Stimulated activated CD8-positive, alpha-beta memory T cell treated with anti-CD3 and anti-CD28 coated beads, Interleukin-7, amount 100 ng/mL, for 24 hours (primary cell): ENCODE data around the gene SDCBP2.
A peak's percentile ranks its signal among the peaks of the same experiment; 100 is the strongest.

ENCODE experiments used
- DNase-seq: peaks from one replicate; pipeline ENCODE4 v3.0.0-alpha.2; 2020; ENCODE audit warnings: low read depth

SDCBP2 gene

DNA sequence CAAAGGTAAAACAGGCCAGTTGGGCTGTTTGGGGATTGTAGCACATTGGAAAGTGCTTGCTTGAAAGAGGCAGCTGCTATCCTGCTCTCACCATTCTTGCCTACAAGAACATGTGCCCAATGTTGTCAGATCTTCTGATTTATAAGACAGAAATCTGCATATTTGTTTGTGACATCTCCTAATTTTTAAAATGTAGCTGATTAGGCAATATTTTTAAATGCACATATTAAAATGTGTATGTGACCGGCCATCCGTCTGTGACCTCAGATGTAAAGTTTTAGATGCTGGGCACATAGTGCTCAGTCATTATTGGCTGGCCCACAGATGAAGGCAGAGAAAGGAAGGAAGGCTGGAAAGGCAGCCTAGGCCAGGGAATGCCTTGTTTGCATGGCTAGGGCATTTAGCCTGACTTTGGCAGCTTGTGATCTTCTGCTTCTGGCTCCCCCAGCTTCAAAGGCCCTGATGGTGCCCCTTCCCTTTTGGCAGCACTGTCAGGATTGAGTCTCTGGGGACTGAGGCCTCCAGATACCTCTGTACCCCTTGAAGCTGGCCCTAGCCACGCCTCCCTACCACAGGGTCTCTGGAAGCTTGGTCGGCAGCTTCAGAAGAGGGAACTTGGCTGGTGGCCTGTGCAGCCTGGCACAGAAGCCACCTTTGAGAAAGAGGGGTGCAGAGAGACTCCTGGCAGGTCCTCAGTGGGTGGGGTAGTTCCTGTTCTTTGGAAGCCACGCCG lies 56.4 kb downstream of the SDCBP2 start:
- no peak for DNase-seq

DNA sequence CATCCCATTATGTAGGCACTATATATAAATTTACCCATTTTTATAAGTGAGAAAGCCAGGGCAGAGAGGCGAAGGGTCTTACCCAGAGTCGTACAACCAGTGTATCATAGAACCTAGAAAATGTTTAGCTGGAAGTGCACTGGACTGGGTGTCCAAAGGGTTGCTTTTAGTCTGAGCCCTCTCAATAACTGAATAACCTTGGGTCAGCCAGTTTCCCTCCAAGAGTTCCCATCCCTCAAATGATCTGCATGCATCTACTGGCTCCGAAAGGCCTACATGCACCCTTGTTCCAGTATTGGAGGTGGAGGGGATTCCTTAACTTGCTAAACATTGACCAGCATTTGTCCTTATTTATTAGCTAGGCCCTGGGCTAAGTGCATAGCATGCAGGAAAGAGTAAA lies 59.1 kb downstream of the SDCBP2 start:
- no peak for DNase-seq

DNA sequence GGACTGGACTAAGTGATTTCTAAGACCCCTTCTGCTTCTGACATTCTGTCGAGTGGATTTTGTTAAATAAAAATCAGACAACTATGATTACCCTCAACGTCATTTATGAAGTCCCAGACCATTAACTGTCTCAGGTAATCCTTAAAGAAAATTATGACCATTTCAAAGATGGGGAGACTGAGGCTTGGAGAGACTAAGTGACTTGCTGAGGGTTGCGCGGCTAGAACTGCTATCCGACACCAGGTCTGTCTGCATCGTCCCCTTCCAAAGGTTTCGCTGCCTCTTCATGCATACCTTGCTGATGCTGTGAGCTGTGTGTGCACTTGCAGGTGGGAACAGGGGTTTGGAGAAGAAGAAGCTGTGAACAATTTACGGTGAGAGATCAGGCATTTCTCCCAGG lies 59.7 kb downstream of the SDCBP2 start:
- no peak for DNase-seq

DNA sequence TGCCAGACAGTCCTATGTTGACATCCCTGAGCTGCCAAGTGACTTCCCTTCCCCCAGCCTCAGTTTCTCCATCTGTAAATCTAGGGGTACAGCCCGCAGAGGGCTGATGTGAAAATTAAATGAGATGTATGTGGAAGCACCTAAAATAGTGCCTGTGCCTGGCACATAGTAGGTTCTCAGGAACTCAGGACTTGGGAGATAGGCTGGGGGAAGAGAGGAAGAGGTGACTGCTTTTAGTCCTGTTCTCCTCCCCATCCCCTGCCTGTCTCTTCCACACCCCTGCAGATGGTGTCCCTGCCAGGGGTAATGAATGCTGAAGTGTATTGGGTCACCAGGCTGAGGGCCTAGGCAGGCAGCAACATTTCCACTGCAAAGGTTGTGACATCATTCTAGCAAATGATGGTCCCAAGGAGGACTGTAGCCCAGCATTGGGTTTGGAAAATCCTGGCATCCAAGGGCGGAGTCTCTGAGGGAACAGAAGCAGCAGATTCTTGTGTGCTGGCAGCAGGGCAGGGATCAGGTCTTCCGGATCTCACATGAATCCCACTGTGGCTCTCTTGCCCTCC lies 61.0 kb downstream of the SDCBP2 start:
- DNase-seq = no peak

DNA sequence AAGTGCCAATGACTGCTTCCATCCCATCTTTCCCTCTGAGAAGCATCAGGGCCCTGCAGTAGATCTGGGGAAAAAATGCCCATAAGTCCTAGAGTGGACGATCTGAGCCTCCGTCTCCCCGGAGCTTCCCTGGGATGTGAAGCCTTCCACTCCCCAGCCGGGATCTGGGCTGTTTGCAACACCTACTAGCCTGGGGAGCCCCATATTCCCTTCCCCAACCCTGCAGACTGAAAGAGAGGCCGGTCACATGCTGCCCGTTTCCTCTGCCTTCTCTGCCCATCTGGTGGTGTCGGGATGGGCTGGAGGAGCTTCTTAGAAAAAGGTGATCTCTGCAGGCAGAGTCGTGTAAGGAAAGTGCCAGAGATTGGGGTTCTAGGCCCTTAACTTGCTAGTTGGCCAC lies 61.8 kb downstream of the SDCBP2 start:
- DNase-seq = no peak

DNA sequence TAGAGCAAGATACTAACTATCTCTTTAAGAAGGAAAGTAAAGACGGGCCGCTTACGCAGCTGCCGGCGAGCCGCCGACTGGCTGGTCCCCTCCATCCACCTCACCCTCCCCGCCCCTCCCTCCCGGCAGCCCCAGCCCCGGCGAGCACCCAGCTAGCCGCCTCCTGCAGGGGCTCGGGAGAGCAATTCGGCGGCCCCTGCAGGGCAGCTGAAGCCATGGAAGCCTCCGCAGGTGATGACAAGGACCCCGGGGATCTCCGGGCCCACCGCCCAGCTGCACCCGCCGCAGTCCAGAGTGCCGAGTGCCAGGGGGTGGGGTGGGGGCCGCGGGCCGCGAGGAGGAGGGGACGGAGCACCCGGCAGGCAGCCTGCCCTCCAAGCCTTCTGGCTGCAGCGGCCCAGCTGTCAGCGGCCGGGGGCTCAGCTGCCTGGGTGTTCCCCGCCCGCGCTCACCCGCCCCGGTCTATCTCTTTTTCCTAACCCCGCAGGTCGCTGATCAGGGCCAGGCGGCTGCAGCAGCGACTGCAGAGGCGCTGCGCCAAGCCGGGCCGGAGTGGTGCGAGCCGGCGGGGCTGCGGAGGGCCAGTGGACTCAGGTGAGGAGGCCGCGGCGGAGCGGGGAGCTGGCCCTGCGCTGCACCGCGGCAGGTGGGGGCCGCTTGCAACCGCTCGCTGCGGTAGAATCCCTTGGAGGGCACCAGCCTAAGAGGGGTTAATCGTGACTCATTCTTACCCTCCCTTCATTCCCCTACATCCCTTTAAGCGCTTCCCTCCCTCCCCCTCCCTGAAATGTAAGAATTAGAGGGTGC lies 62.6 kb downstream of the SDCBP2 start, which contains the start of gene SNPH:
Gene SNPH (plus strand): TSS at position 128 of the 807 bp plus-strand sequence. CDS start 29,946 bp downstream, outside the sequence.
- peak; percentile 52 for DNase-seq

DNA sequence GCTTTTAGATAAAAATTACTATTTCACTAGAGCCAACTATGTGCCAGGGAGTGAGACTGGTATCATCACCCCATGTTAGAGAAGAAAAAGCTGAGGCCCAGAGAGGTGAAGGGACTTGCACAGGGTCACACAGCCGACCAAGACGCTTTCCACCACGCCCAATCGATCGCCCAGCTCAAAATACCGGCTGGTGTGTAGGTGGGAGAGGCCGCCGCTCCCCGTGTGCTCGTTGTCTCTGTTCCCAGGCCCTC lies 63.1 kb downstream of the SDCBP2 start:
- no peak for DNase-seq

DNA sequence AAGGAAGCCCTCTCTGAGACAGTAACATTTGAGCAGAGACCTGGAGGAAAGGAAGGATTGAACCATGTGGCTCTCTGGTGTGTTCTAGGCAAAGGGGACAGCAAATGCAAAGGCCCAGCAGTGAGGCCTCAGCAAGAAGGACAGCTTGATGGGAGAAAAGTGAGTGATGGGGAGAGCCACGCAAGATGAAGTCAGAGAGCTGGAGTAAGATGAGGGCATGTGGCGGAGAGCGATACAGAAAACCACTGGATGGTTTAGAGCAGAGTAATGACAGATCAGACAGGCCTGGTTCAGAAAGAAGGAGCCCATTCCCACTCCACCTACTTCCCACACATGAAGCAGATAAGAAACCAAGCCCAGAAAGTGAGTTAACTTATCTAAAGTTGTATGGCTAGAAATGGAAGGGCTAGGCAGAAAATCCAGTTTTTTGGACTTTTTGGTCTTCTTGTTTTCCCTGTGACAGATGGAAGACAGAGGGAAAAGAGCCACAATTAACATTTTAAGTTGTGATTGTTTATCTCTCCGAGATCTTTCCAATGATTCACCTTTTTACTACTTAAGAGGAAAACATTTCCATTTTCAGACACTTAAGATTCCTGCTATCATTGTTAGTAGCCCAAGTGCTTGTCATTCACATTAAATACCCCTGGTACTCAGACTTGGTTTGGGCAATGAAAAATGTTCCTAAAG lies 63.6 kb downstream of the SDCBP2 start:
- no peak for DNase-seq

DNA sequence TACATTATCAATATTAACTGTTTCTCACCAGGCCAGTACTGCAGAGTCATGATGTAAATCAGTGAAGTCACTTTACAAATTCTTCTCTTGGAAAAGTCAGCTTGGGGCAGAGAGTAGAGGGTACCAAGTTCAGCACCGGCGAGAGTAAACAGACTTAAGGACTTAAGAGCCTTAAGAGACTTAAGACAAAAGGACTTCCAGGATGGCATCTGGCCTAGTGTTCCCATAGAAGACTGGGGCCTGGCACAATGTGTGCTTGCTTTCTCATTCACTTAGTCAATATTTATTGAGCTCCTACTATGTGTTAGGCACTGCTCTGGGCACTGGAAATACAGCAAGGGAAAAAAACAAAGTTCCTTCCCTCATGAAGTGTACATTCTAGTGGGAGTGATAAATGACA lies 64.2 kb downstream of the SDCBP2 start:
- DNase-seq = no peak

DNA sequence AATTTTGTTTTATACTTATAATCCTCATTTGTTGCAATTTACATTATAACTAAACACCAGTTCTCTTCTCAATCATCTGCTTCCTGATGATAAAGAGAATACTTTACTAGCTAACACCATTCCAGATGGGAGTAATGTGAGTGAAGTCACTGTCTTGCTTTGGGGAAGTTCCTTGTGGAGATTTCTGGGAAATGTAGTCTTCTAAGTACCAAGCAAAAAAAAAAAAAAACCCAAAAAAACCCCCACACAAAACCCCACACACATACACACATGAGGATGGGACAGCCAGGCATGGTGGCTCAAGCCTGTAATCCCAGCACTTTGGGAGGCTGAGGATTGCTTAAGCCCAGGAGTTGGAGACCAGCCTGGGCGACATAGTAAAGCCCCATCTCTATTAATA lies 65.1 kb downstream of the SDCBP2 start:
- no peak for DNase-seq
